ENCODE data around the gene GH2.
"Not testable (repeated sequence)": the region's sequence is repeated elsewhere in the genome, so short reads cannot be mapped to it uniquely, and the experiment has no call there.

DNA sequence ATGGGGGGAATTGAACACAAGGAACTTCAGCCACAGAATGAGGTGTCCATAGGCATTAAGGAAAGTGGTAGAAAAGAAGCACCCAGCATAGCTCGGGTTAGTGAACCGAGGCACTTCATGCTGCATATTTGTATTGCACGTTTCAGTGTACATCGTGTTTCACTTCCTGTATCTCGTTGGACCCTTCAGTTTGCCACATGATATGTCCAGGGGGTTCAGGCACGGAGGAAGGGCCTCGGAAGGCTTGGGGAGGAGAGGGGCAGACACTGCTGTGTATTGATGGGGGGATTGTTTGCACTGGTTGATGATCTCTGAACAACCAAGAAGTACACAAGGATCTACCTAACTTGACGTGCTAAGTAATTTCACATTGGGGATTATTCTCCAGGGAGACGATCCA is 40.7 kb upstream of the GH2 start:
- not testable (repeated sequence) for TF ChIP-seq CTCF, POLR2A (IDR thresholded peaks at IDR 0.05)

Measured in esophagus squamous epithelium (tissue), 4 donors.